Endothelial cell (in vitro differentiated cells): ENCODE data around the gene RFESD. TPM values are rescaled to one million over a fixed set of nuclear protein-coding genes. Genes with fewer than 3 reads are reported as not detected.

Experiments
- DNase-seq: peaks from one replicate; pipeline ENCODE4 v3.0.0; 2021; ENCODE audit warnings: low spot score
- H3K27ac Mint-ChIP-seq: one replicate; pipeline ENCODE4 v1.8.0; 2021; ENCODE audit warnings: mixed read lengths, inconsistent platforms; ENCODE audit not compliant: unreplicated experiment
- H3K27me3 Mint-ChIP-seq: one replicate; pipeline ENCODE4 v1.8.0; 2021; ENCODE audit warnings: mild to moderate bottlenecking, moderate library complexity, mixed read lengths, inconsistent platforms; ENCODE audit not compliant: unreplicated experiment
- H3K36me3 Mint-ChIP-seq: one replicate; pipeline ENCODE4 v1.8.0; 2021; ENCODE audit warnings: mild to moderate bottlenecking, low read depth, mixed read lengths, inconsistent platforms; ENCODE audit not compliant: unreplicated experiment
- H3K4me1 Mint-ChIP-seq: one replicate; pipeline ENCODE4 v1.8.0; 2021; ENCODE audit warnings: mild to moderate bottlenecking, mixed read lengths, inconsistent platforms; ENCODE audit not compliant: unreplicated experiment
- H3K4me3 Mint-ChIP-seq: one replicate; pipeline ENCODE4 v1.8.0; 2021; ENCODE audit warnings: mild to moderate bottlenecking, mixed read lengths, inconsistent platforms; ENCODE audit not compliant: unreplicated experiment
- H3K9me3 Mint-ChIP-seq: one replicate; pipeline ENCODE4 v1.8.0; 2021; ENCODE audit warnings: mixed read lengths, inconsistent platforms; ENCODE audit not compliant: unreplicated experiment
- CTCF ChIP-seq: fragments of 200-600 bp; sonication (generic); IDR thresholded peaks from one replicate; pipeline ENCODE4 v1.5.0; 2021; ENCODE audit warnings: antibody characterized with exemption; ENCODE audit not compliant: unreplicated experiment
- total RNA-seq: library from RNA; stranded (reverse); fragmentation: NEBNext Ultra II Directional; extraction: Animal tissue kit (Norgen Biotek cat#: 25700); gene quantifications from one replicate; pipeline ENCODE4 v1.2.1, GENCODE V29; 2021; ENCODE audit not compliant: unreplicated experiment

Gene RFESD
- total RNA-seq, 1 donor from 2014 or later = 0.97 TPM

DNA sequence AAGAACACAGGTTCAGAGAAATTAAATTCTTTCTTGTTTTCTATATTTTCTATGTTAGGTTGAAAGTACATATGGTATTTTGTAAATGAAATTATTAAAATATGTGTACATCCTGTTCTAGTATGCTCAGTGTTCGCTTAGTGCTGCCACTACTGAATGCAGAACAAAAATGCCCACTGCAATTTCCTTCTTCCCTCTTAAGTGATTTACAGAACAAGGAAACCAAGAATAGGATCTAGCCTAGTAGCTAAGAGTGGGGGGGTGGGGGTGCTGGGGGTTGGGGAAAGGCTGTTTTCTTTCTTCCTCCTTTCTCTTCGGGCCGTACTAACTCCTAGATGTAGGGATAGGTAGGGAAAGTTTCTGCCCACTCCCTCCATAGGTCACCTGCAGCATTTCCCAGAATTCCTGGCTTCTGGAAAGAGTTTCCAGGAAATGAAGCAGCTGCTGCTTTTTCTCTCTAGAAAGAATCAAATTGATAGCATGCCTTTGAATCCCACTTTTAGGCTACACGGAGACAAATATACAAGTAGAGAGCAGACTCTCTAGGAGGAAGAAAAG, 20.6 kb downstream of the RFESD start:
- DNase-seq = no peak
- H3K4me3 Mint-ChIP-seq = no peak overlapping the region
- H3K27ac Mint-ChIP-seq = no peak overlapping the region
- H3K4me1 Mint-ChIP-seq = peaks cover 26% of the 10 kb centered on the region
- no peak for TF ChIP-seq CTCF
- H3K36me3 Mint-ChIP-seq = no peaks in the 10 kb centered on the region
- no peaks in the 10 kb centered on the region for H3K9me3 Mint-ChIP-seq
- peaks cover 6% of the 10 kb centered on the region for H3K27me3 Mint-ChIP-seq

DNA sequence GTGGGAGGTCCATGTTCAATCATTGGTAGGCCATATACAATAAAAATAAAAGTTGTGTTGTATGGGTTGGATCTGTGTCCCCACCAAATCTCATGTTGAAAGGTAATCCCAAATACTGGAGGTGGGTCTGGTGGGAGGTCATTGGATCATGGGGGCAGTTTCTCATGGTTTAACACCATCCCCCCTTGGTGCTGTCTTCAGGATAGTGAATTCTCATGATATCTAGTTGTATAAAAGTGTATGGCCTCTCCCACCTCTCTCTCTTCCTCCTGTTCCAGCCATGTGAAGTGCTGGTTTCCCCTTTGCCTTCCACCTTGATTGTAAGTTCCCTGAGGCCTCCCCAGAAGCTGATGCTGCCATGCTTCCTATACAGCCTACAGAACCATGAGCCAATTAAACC, 21.1 kb downstream of the RFESD start:
- no peaks in the 10 kb centered on the region for H3K36me3 Mint-ChIP-seq
- TF ChIP-seq CTCF = no peak
- H3K4me3 Mint-ChIP-seq = no peak overlapping the region
- DNase-seq = no peak
- H3K27me3 Mint-ChIP-seq = peaks cover 6% of the 10 kb centered on the region
- peaks cover 28% of the 10 kb centered on the region for H3K4me1 Mint-ChIP-seq
- H3K27ac Mint-ChIP-seq = no peak overlapping the region
- H3K9me3 Mint-ChIP-seq = no peaks in the 10 kb centered on the region

DNA sequence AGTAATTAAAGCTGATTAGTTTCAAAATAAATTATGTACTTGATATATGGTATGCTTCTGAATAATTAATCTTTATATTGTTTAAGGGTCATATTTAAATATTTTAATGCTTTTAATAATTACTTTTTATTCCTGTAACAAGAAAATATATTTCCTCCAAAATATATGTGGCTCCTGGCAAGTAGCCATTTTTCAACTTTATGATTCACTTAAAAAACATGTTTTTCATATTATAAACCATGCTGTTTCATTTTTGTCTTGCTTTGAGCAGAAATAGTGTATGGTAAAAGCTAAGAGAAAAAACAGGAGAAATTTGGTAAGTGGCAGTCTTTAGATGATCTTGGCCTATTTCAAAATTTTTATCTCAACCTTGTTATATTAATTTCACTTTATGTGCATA, 21.6 kb downstream of the RFESD start:
- Mint-ChIP-seq H3K36me3 (no peaks in the 10 kb centered on the region), H3K27ac (no peak overlapping the region), H3K4me3 (no peak overlapping the region), H3K4me1 (peaks cover 34% of the 10 kb centered on the region), H3K27me3 (peaks cover 6% of the 10 kb centered on the region), H3K9me3 (no peaks in the 10 kb centered on the region)
- no peak for TF ChIP-seq CTCF
- DNase-seq = no peak

DNA sequence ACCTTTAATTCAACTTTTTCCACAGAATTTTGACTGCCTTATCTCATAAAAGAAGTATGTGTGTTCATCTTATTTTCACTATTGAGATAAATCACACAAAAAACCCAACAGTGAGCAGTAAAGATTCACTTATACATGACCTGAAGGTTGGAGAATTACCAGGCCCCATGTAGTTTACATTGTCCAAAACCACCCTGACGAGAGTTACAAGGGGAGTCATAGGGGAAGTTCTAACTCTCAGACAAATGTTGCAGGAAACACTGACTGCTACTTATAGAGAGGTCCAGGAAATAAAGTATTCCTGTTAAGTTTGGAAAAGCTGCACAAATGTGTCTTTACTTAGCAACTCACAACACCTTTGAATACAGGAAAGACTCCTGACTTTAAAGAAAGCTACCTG, 22.2 kb downstream of the RFESD start:
- Mint-ChIP-seq H3K27ac (peak overlapping the region; percentile 89), H3K36me3 (no peaks in the 10 kb centered on the region), H3K27me3 (peaks cover 6% of the 10 kb centered on the region), H3K4me3 (no peak overlapping the region), H3K4me1 (peaks cover 35% of the 10 kb centered on the region), H3K9me3 (no peaks in the 10 kb centered on the region)
- DNase-seq = no peak
- no peak for TF ChIP-seq CTCF

DNA sequence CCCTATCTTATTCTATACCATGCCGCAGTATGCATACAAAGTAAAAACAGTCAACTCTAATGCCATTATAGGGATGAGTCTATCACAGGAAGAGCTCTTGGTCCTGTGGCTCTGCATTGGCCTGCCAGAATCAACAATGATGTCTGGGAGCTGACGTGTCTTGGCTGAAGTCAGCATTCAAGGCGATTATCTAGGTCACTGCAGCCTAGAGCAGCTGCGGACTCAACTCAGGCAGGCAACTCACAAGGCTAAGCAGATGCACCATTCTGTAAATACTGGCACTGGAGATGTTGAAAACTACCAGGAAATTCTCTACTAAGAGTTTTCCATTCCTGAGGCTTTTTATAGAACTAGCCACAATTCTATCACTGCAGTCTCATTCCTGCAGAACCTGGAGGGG, 23.0 kb downstream of the RFESD start:
- Mint-ChIP-seq H3K4me3 (no peak overlapping the region), H3K27me3 (peaks cover 6% of the 10 kb centered on the region), H3K9me3 (no peaks in the 10 kb centered on the region), H3K4me1 (peaks cover 35% of the 10 kb centered on the region), H3K27ac (peak overlapping the region; percentile 89), H3K36me3 (no peaks in the 10 kb centered on the region)
- no peak for DNase-seq
- TF ChIP-seq CTCF = no peak
